Heart right ventricle (tissue), 16 donors: ENCODE results near the gene TIE1. TPM values are rescaled to one million over a fixed set of nuclear protein-coding genes. Genes with fewer than 3 reads are reported as not detected.

Experiments
- ATAC-seq, 8 donors: fragments of 200-7000 bp; cut with Tn5 transposase; one replicate each; pipeline ENCODE4 v1.9.1; 2020; ENCODE audit warnings: mild to moderate bottlenecking in 8 of 8, moderate library complexity in 8 of 8, moderate number of reproducible peaks in 1 of 8
- DNase-seq, 2 donors: peaks; one replicate each; pipeline ENCODE4 v3.0.0-alpha.2; 2020
- H3K27ac ChIP-seq, 10 donors: fragments of 200-600 bp; sonication (generic) in 2 of 10; one replicate each; pipeline versions ENCODE4 v1.5.0 to v1.8.0; 2020 to 2022; ENCODE audit warnings: mild to moderate bottlenecking in 3 of 10
- H3K27me3 ChIP-seq, 7 donors: fragments of 200-600 bp; one replicate each; pipeline ENCODE4 v1.8.0; 2021 to 2022; ENCODE audit warnings: mild to moderate bottlenecking in 2 of 7
- H3K36me3 ChIP-seq, 9 donors: fragments of 200-600 bp; sonication (generic) in 1 of 9; one replicate each; pipeline versions ENCODE4 v1.5.0 to v1.8.0; 2020 to 2022; ENCODE audit warnings: mild to moderate bottlenecking in 2 of 9
- H3K4me1 ChIP-seq, 9 donors: fragments of 200-600 bp; sonication (generic) in 1 of 9; one replicate each; pipeline versions ENCODE4 v1.5.0 to v1.8.0; 2020 to 2022; ENCODE audit warnings: mild to moderate bottlenecking in 4 of 9
- H3K4me3 ChIP-seq, 10 donors: fragments of 200-600 bp; sonication (generic) in 2 of 10; one replicate each; pipeline versions ENCODE4 v1.5.0 to v1.8.0; 2020 to 2022; ENCODE audit warnings: mild to moderate bottlenecking in 7 of 10, moderate library complexity in 2 of 10
- H3K9me3 ChIP-seq, 11 donors: fragments of 200-600 bp in 10 of 11; sonication (generic) in 2 of 11; one replicate each; pipeline versions ENCODE4 v1.5.0 to v1.8.0; 2013 to 2022; ENCODE audit warnings: mild to moderate bottlenecking in 2 of 11, control low read depth in 1 of 11, moderate library complexity in 1 of 11
- WGBS, 2 donors: extraction: QIAGEN DNeasy Blood & Tissue Kit; methylation state at CpG; one replicate each; pipeline ENCODE4 v1.1.7; 2013; ENCODE audit warnings: inconsistent platforms in 1 of 2; 5-methylcytosine and 5-hydroxymethylcytosine counted together
- intact Hi-C, 10 donors: fragments of 100-400 bp; cut with DNase I; formaldehyde crosslinking; loops; one replicate each; pipeline versions ENCODE4 v1.11.1 to v1.14.2; 2022
- polyA plus RNA-seq, 2 donors: library from polyadenylated mRNA; stranded (reverse); fragments of 200-250 nt; gene quantifications; one replicate each; pipeline ENCODE4 v1.2.3, GENCODE V29; 2013
- total RNA-seq, 10 donors: library from RNA; stranded (reverse); fragmentation: NEBNext Ultra II Directional in 3 of 10; extraction: Animal tissue kit (Norgen Biotek cat#: 25700) in 3 of 10; gene quantifications; one replicate each; pipeline versions ENCODE4 v1.2.1 to v1.2.4, GENCODE V29; 2021 to 2023
- TF ChIP-seq, protein P1 (sequence below), 9 donors: fragments of 200-600 bp; sonication (generic) in 2 of 9; IDR thresholded peaks; one replicate each; pipeline versions ENCODE4 v1.5.0 to v1.8.0; 2021 to 2022; ENCODE audit warnings: antibody characterized with exemption in 9 of 9, mild to moderate bottlenecking in 5 of 9, moderate library complexity in 1 of 9
- donor health status: Arrhythmogenic right ventricular cardiomyopathy.
- donor health status: ischemic (EF 13 %, LVEDD 7.1; RV severe dilation, severe dysfunction).
- donor health status: healthy with polysubstance abuse.
- donor health status: DM: no; HTN: yes; CAD: no.
- donor health status: DM: no; HTN: no; CAD: no.
- donor health status: ischemic (EF 25% LVEDD 6.9; RV normal size, moderate dysfunction).
- donor health status: ischemic (EF 25% LVEDD 5.7; RV mildly dilated, moderate dysfunction).
- donor health status: healthy.
- donor health status: DM: yes; HTN: yes; CAD: no.
- donor health status: Ischemic cardiomyopathy.
- donor health status: ischemic (EF 35%, LVEDD 5.7; RV mildly dilated, moderate dysfunction).
- donor health status: nonischemic (EF 11% LVEDD 7.7; RV severe dilation, severe dysfunction).
- donor health status: DM: yes; HTN: yes; CAD: no.
- donor health status: PGD.
- donor health status: ischemic (EF 29% LVEDD 5.4; RV normal size, mild dysfunction).
- donor health status: nonischemic (EF 23%, LVEDD 6.1; RV moderate dilation, normal function).

TIE1 gene
- total and polyA plus RNA-seq, 12 donors, result 19.9 to 55.8 (median 32.0) TPM

GRCh38 chr1:43284546-43285110 is 16.2 kb upstream of the TIE1 start:
- WGBS, 2 donors, result 87 to 91% methylated on average over 12 of the region's 12 CpGs
- Histone ChIP-seq H3K27ac (no peak overlapping the region), H3K36me3 (no peaks in the 10 kb centered on the region), H3K4me3 (no peak overlapping the region), H3K9me3 (no peaks in the 10 kb centered on the region), H3K27me3 (no peaks in the 10 kb centered on the region), H3K4me1 (peaks cover 0 to 10% (median 0%) of the 10 kb centered on the region in 9 donors)
- TF ChIP-seq, protein P1, sequence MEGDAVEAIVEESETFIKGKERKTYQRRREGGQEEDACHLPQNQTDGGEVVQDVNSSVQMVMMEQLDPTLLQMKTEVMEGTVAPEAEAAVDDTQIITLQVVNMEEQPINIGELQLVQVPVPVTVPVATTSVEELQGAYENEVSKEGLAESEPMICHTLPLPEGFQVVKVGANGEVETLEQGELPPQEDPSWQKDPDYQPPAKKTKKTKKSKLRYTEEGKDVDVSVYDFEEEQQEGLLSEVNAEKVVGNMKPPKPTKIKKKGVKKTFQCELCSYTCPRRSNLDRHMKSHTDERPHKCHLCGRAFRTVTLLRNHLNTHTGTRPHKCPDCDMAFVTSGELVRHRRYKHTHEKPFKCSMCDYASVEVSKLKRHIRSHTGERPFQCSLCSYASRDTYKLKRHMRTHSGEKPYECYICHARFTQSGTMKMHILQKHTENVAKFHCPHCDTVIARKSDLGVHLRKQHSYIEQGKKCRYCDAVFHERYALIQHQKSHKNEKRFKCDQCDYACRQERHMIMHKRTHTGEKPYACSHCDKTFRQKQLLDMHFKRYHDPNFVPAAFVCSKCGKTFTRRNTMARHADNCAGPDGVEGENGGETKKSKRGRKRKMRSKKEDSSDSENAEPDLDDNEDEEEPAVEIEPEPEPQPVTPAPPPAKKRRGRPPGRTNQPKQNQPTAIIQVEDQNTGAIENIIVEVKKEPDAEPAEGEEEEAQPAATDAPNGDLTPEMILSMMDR (IDR thresholded peaks at IDR 0.05), result no peak
- DNase-seq (no peak), ATAC-seq (peak in 1 of 8 donors; percentile 10)
- intact Hi-C loops, result no loop called here

GRCh38 chr1:43285269-43285990 is 15.4 kb upstream of the TIE1 start, which contains the start of gene C1orf210:
C1orf210 (minus strand) TSS chr1:43285581; CDS start chr1:43283270, 2,311 bp downstream.
- no peaks in the 10 kb centered on the region for H3K27me3 ChIP-seq
- intact Hi-C loops, result no loop called here
- DNase-seq (no peak), ATAC-seq (peak in 1 of 8 donors; percentile 11)
- WGBS, 2 donors, result 58 to 64% methylated on average over 19 of the region's 19 CpGs
- no peak within 1 kb of the TSS for H3K4me3 ChIP-seq
- no peaks in the 10 kb centered on the region for H3K9me3 ChIP-seq
- peaks cover 0 to 10% (median 0%) of the 10 kb centered on the region in 9 donors for H3K4me1 ChIP-seq
- no peak within 1 kb of the TSS for H3K27ac ChIP-seq
- no peaks in the 10 kb centered on the region for H3K36me3 ChIP-seq
- TF ChIP-seq, protein P1 (IDR thresholded peaks at IDR 0.05), result no peak

GRCh38 chr1:43286115-43286514 is 14.7 kb upstream of the TIE1 start:
- ATAC-seq, result no peak
- 92 to 93% methylated on average over 11 of the region's 11 CpGs for WGBS, 2 donors
- TF ChIP-seq, protein P1 (IDR thresholded peaks at IDR 0.05), result no peak

DNA sequence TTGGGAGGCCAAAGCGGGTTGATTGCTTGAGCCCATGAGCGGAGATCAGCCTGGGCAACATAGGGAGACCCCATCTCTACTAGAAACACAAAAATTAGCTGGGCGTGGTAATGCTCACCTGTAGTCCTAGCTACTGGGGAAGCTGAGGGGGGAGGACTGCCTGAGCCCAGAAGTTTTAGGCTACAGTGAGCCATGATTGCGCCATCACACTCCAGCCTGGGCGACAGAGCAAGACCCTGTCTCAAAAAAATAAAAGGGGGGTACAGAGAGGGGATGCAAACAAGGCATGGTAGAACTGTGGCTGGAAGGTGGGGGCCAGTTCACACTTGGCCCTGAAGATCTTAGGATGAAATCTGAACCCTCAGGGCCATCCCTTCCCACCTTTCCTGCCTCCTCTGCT is 14.2 kb upstream of the TIE1 start:
- no peaks in the 10 kb centered on the region for H3K9me3 ChIP-seq
- no peaks in the 10 kb centered on the region for H3K36me3 ChIP-seq
- WGBS, 2 donors, result 94 to 95% methylated on average over 5 of the region's 5 CpGs
- ATAC-seq (no peak), DNase-seq (no peak)
- no peaks in the 10 kb centered on the region for H3K27me3 ChIP-seq
- no peak overlapping the region for H3K27ac ChIP-seq
- TF ChIP-seq, protein P1 (IDR thresholded peaks at IDR 0.05), result no peak
- peaks cover 0 to 10% (median 0%) of the 10 kb centered on the region in 9 donors for H3K4me1 ChIP-seq
- no peak overlapping the region for H3K4me3 ChIP-seq
- intact Hi-C loops, result no loop called here

More at GRCh38 chr1:43286115-43286514, 14.7 kb upstream of the TIE1 start:
- H3K9me3 ChIP-seq, result no peaks in the 10 kb centered on the region
- H3K27me3 ChIP-seq, result no peaks in the 10 kb centered on the region
- H3K4me3 ChIP-seq, result no peak overlapping the region
- H3K36me3 ChIP-seq, result no peaks in the 10 kb centered on the region
- peaks cover 0 to 10% (median 0%) of the 10 kb centered on the region in 9 donors for H3K4me1 ChIP-seq
- intact Hi-C loops, result no loop called here
- H3K27ac ChIP-seq, result no peak overlapping the region
- no peak for DNase-seq
